Iris pigment epithelial cell (primary cell): Measurements from ENCODE around the gene LONP1.
A peak's percentile ranks its signal among the peaks of the same experiment; 100 is the strongest.

Experiments
- DNase-seq: peaks from one replicate; pipeline ENCODE4 v3.0.0-alpha.2; 2011; ENCODE audit warnings: low read depth

LONP1 gene

DNA sequence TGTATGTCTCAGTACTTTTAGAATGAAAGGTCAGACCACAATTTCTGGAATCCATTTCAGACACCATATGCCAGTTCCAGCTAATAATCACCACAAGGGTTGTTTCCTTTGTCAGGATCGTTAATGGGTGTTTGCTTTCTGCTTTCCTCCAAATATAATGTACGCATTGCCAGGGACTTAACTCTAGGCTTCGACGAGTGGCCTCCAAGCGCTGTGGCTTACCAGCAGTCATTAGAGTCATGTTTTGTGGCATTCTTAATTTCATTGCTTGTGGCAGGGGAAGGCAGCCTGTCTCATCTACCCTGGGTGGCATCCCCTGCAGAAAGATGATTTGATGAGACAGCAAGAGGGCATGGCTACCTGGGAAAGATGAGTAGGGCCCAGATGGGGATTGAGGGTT is 74.5 kb downstream of the LONP1 start:
- no peak for DNase-seq

GRCh38 chr19:5644037-5644436 is 75.9 kb downstream of the LONP1 start:
- DNase-seq, result peak; percentile 64

DNA sequence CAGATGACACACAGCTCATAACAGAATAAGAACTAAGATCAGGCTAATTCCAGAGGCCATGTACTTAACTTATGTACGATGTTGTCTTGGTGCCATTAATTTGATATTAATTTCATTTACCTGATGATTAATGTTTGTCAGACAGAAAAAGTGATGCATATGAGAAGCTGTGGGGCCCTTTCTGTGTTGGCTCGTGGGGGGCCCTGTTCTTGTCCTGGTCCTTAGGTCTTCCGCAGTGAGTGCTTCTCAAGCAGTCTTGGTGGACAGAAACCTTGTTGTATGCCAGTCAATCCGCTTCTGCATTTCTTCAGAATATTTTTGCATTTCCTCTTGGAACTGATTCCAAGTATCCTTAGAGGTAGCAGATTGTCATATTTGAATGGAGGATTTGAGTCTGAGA is 76.9 kb downstream of the LONP1 start:
- no peak for DNase-seq

- peak; percentile 63 for DNase-seq
Observed at GRCh38 chr19:5642204-5642603, 77.7 kb downstream of the LONP1 start.
